Activated T-cell treated with anti-CD3 and anti-CD28 coated beads, Interleukin-2, amount 50 U/mL, for 48 hours (primary cell): ENCODE results near the gene BEST3.
"Not testable (repeated sequence)": the region's sequence is repeated elsewhere in the genome, so short reads cannot be mapped to it uniquely, and the experiment has no call there.

ENCODE experiments used
- DNase-seq, 2 experiments: peaks; one replicate each; pipeline ENCODE4 v3.0.0-alpha.2; 2020

BEST3 gene

GRCh38 chr12:69687390-69687789, 11.7 kb downstream of the BEST3 start:
- no peak for DNase-seq

GRCh38 chr12:69686731-69687130, 12.4 kb downstream of the BEST3 start:
- no peak for DNase-seq

DNA sequence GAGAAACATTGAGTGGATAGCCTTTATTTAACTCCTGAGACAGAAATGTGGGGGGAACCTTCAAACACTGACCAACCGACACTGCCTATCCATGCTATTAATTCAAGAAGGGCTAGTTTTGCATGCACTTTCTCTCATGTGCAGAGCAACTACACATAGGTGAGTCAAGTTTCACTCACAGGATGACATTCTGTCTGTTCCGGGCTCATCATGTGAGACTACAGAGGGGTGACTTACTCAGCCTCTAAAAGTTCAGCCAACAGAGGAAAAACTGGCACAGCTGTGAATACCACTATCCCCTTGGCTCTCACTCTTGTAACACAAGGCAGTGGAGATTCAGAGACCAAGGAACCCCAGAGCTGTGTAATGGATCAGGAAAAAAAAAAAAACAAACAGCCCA, 13.3 kb downstream of the BEST3 start:
- DNase-seq, result no peak

GRCh38 chr12:69684466-69684865, 14.6 kb downstream of the BEST3 start:
- no peak for DNase-seq

DNA sequence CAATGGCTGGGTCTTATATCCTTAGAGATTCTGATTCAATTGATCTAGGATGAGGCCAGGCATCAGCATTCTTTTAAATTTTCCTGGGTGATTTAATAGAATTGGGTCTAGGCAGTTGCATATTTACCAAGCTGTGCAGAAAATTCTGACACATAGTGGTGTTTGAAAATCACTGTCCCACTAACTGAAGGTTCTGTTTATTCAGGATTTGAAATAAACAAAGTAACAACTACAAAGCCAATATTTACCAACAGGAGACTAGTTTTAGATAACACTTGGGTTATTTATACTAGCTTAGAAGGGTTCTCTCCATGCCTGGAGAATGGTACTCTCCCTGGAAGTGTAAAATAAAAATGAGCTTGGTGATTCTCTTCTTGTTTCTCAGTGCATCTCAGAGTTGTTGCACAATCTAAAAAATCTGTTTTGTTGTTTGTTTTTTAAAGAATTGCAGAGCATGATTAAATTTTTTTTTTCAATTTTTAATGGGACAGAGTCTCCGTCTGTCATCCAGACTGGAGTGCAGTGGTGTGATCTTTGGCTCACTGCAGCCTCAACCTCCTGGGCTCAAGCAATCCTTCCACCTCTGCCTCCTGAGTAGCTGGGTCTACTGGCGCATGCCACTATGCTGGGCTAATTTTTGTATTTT, 16.9 kb downstream of the BEST3 start:
- DNase-seq, result no peak

GRCh38 chr12:69679119-69679518, 20.0 kb downstream of the BEST3 start:
- no peak for DNase-seq

GRCh38 chr12:69676257-69677012, 22.7 kb downstream of the BEST3 start:
- no peak for DNase-seq

DNA sequence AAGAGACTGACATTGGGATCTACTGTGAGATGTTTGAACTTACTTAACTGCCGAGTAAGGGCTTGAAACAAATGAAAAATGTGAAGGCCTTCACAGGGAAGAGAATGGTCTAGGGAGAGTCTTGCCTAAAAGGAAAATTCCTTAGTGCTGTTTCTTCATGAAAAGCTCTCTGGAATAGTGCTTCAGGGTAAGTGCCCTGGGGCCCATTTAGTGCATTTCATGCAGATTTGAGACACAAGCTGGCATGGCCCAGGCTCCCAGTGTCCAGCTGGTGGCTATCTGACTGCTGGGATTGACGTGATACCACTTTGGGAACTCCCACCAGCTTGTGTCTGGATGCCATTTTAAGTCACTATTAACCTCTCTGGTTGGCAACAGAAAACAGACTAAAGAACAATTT, 26.9 kb downstream of the BEST3 start:
- no peak for DNase-seq

- DNase-seq, result no peak
Observed at GRCh38 chr12:69671597-69671996, 27.5 kb downstream of the BEST3 start.

- no peak for DNase-seq
Observed at GRCh38 chr12:69666798-69667197, 32.3 kb downstream of the BEST3 start.

GRCh38 chr12:69664930-69665377, 34.1 kb downstream of the BEST3 start:
- not testable (repeated sequence) for DNase-seq

- no peak for DNase-seq
Observed at GRCh38 chr12:69663726-69664125, 35.4 kb downstream of the BEST3 start.

DNA sequence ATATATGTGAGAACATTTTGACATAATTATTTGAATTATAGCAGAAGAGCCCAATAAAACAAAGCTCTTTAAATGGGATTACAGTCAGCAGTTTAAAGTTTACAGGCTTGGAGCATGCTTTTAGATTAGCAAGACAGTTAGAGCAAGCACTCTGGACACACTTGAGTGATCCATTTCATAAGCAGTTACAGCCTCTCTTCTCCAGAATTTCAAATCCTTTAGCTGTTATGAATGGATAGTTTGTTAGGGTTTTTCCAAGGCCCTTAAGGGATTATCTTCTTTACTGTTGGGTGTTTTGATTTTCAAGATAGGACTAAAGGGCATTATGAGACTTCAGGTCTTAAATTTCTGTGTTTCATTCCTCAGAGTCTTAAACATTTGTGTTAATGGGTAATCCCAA, 36.3 kb downstream of the BEST3 start:
- DNase-seq, result no peak

DNA sequence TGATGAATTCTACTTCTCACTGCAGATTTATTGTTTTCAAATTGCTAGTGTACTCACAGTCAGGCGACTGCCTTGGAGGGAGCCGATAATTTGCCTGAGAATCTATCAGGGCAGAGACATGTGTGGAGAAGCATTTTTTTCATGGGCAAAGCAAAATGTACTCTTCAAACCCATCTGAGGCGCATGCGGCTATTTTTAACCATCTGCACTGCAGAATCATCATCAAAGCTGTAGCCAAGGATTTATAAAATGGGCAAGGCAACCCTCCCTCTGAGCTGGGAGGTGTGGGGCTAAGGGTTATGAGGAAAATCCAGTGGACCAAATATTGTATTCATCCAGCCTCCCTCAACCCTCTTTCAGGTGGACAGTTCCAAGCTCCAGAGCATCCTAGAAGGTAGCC, 37.7 kb downstream of the BEST3 start:
- no peak for DNase-seq

- no peak for DNase-seq
Observed at GRCh38 chr12:69660164-69660863, 38.8 kb downstream of the BEST3 start.

- DNase-seq, result no peak
Observed at GRCh38 chr12:69658203-69658602, 40.9 kb downstream of the BEST3 start.

GRCh38 chr12:69657376-69658137, 41.5 kb downstream of the BEST3 start:
- no peak for DNase-seq

GRCh38 chr12:69655616-69656340, 43.3 kb downstream of the BEST3 start:
- DNase-seq, result no peak

DNA sequence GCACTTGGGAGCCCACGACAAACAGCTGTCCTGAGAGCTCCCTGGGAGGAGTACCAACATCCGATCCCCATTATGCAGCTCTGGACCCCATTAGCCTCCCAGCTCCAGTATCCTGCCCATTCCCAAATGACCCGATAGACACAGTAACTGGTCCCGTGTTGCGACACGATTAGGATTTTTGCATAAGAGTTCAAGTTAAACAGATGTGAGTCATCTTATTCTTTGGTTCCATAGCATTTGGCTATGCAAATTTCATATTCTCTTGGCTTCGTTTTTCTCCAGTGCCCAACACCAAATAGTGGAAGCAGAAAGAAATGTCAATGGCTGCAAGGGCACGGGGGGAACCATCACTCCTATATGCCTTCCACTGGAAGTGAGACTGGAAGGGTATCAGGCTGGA, 45.4 kb downstream of the BEST3 start:
- DNase-seq, result no peak

DNA sequence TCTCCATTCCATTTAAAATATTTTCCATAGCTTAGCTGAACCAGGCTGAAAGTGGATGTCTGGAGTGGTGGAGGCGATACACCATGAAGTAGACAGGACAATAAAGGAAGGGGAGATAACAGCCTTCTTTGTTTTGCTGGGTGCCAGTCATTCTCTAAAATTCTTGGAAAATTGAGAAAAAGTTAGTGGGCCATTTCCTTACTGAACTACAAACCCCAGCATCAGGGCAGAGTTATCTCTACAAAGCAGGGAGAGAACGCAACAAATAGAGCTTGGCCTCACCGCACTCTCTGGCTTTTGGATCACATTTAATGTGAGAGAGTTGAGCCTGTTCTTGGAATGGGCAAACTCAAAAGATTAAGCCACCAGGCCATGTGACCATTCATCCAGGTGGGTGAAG, 47.2 kb downstream of the BEST3 start:
- DNase-seq, result no peak

DNA sequence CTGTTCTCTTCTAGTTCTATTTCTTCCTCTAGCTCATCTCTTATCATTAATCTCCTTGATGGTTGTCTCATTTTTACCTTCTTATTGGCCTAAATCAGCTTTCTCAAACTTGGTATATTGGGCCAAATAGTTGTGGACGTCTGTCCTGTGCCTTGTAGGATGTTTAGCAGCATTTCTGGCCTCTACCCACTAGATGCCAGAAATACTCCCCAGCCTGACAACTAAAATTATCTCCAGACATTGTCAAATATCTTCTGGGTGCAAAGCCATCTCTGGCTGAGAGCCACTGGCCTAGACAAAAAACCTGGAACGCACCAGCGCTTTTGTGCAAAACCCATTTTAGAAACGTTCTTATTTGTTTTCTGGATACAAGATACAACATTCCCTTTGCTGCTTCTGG, 49.6 kb downstream of the BEST3 start:
- no peak for DNase-seq

DNA sequence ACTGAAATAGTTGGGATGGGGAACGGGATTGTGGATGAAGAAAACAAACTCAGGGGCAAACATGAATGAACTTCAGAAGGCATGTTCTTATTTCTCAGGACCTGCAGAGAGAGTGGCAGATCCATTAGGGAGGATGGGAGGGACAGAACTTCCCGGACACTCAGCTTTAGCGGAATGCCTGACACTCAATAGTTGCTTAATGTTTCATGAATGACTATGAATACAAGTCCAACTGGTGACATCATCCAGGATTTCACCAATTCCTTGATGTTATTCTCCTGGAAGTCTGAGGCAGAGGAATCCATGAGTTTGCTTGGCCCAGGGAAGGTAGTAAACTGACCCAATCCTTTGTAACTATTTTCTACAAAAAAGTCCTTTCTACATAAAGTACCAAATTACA, 50.6 kb downstream of the BEST3 start:
- no peak for DNase-seq

DNA sequence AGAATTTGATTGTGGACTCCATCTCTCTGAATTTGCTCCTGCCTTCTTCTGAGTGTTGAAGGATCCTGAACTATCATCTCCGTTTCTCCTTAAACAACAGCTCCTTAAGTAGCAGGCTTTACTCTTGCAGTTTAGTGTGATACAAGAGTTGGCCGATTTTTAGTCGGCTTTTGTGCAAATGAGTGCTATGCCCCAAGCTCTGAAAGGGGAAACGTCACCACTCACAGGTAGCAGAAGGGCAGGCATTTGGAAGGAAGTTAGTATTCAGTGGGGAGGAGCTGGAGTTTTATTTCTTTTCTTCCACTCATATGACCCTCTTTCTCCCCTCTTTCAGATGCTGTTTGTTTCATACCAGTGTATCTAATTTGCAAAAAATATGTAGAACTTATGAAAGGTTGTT, 51.9 kb downstream of the BEST3 start:
- no peak for DNase-seq
